Measurements from ENCODE around the gene TINAG.

DNA sequence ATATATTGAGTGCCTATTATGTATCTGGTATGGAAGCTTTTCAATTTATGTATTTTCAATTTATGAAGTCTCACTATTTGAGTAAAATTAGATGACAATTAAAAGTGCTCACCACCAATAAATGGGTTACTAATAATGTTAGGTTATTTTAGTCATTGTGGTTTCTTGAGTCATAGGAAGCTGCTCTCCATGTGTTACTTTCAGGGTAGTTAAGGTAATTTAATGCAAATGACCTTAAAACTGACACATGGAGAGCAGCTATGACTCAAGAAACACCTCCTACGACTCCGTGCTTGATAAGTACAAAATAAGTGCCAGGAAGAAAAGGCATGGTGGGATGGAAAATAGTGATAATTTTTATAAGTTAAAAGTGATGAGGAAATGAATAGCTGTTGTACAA, 16.5 kb upstream of the TINAG start:
- TF ChIP-seq, protein P1, sequence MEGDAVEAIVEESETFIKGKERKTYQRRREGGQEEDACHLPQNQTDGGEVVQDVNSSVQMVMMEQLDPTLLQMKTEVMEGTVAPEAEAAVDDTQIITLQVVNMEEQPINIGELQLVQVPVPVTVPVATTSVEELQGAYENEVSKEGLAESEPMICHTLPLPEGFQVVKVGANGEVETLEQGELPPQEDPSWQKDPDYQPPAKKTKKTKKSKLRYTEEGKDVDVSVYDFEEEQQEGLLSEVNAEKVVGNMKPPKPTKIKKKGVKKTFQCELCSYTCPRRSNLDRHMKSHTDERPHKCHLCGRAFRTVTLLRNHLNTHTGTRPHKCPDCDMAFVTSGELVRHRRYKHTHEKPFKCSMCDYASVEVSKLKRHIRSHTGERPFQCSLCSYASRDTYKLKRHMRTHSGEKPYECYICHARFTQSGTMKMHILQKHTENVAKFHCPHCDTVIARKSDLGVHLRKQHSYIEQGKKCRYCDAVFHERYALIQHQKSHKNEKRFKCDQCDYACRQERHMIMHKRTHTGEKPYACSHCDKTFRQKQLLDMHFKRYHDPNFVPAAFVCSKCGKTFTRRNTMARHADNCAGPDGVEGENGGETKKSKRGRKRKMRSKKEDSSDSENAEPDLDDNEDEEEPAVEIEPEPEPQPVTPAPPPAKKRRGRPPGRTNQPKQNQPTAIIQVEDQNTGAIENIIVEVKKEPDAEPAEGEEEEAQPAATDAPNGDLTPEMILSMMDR (conservative IDR thresholded peaks at IDR 0.05; ENCODE audit: low read length), result no peak
- no peak for TF ChIP-seq EZH2phosphoT487 (IDR thresholded peaks at IDR 0.05; ENCODE audit: borderline replicate concordance, low read depth, low read length)

Data from OCI-LY7 (cell line).